IMR-90 (cell line): ENCODE results near the gene GNB4. TPM values are rescaled to one million over a fixed set of nuclear protein-coding genes. Genes with fewer than 3 reads are reported as not detected.

Experiments used
- ATAC-seq: fragments of 200-7000 bp; cut with Tn5 transposase; 2 replicates; pipeline ENCODE4 v1.9.1; 2020; ENCODE audit warnings: low read depth, mild to moderate bottlenecking, moderate library complexity
- BruUV-seq: library from RNA; stranded (reverse); fragments of 400-500 nt; replicated peaks from 2 replicates; lab custom pipeline; 2021; lab: Mats Ljungman, UMichigan
- CTCF ChIA-PET: fragments of 300-600 bp; formaldehyde crosslinking; extraction: SDS; loops from one replicate; lab custom pipeline; 2021; ENCODE audit warnings: antibody characterized with exemption; lab: Yijun Ruan, JAX
- POLR2A ChIA-PET: fragments of 300-600 bp; sonication (Branson Sonifier 250); formaldehyde crosslinking; loops from one replicate; lab custom pipeline; 2022; ENCODE audit warnings: antibody characterized with exemption; ENCODE audit not compliant: unreplicated experiment; lab: Charles Lee
- DNase-seq: peaks from one replicate; pipeline ENCODE4 v3.0.0; 2013
- H2AFZ ChIP-seq: replicated peaks from 2 replicates; pipeline ENCODE3; 2013; ENCODE audit warnings: low read length, mild to moderate bottlenecking; ENCODE audit not compliant: poor library complexity
- H2AK5ac ChIP-seq: 2 replicates; pipeline ENCODE4 v1.6.1; 2013; ENCODE audit warnings: low read depth, low read length, inconsistent platforms
- H2AK9ac ChIP-seq: replicated peaks from 2 replicates; pipeline ENCODE3; 2013; ENCODE audit warnings: mild to moderate bottlenecking, low read depth, low read length, moderate library complexity; ENCODE audit not compliant: poor library complexity
- H2BK120ac ChIP-seq: 2 replicates; pipeline ENCODE4 v1.6.1; 2013; ENCODE audit warnings: low read depth, low read length, inconsistent platforms
- H2BK15ac ChIP-seq: 3 replicates; pipeline ENCODE4 v1.6.1; 2013; ENCODE audit warnings: low read depth, low read length, inconsistent platforms
- H2BK20ac ChIP-seq: 2 replicates; pipeline ENCODE4 v1.6.1; 2013; ENCODE audit warnings: low read depth, mild to moderate bottlenecking, inconsistent platforms, low read length, moderate library complexity
- H2BK5ac ChIP-seq: 2 replicates; pipeline ENCODE4 v1.6.1; 2013; ENCODE audit warnings: mild to moderate bottlenecking, low read depth, low read length, inconsistent platforms; ENCODE audit not compliant: poor library complexity, severe bottlenecking
- H3K14ac ChIP-seq: replicated peaks from 2 replicates; pipeline ENCODE4 v1.6.1; 2013; ENCODE audit warnings: low read depth, low read length, inconsistent platforms
- H3K18ac ChIP-seq: 2 replicates; pipeline ENCODE4 v1.6.1; 2013; ENCODE audit warnings: low read depth, low read length, control low read depth
- H3K23ac ChIP-seq: 2 replicates; pipeline ENCODE4 v1.6.1; 2013; ENCODE audit warnings: low read depth, low read length, inconsistent platforms
- H3K27ac ChIP-seq: 2 replicates; pipeline ENCODE4 v1.5.1; 2013; ENCODE audit warnings: mild to moderate bottlenecking, control low read depth, low read length; ENCODE audit not compliant: insufficient read depth
- H3K27me3 ChIP-seq: 2 replicates; pipeline ENCODE4 v1.6.1; 2013; ENCODE audit warnings: low read length; ENCODE audit not compliant: control insufficient read depth, insufficient read depth
- H3K36me3 ChIP-seq: 2 replicates; pipeline ENCODE4 v1.6.1; 2013; ENCODE audit warnings: low read length, mixed read lengths; ENCODE audit not compliant: control insufficient read depth, insufficient read depth
- H3K4ac ChIP-seq: 2 replicates; pipeline ENCODE4 v1.6.1; 2013; ENCODE audit warnings: low read depth, low read length, inconsistent platforms
- H3K4me1 ChIP-seq: 2 replicates; pipeline ENCODE4 v1.6.1; 2013; ENCODE audit warnings: low read length, mixed read lengths; ENCODE audit not compliant: control insufficient read depth, insufficient read depth
- H3K4me2 ChIP-seq: 2 replicates; pipeline ENCODE4 v1.6.1; 2013; ENCODE audit warnings: low read depth, mild to moderate bottlenecking, control low read depth, low read length, moderate library complexity
- H3K4me3 ChIP-seq: 2 replicates; pipeline ENCODE4 v1.5.1; 2013; ENCODE audit warnings: low read depth, mild to moderate bottlenecking, control low read depth, low read length, moderate library complexity; ENCODE audit not compliant: insufficient read depth
- H3K56ac ChIP-seq: 2 replicates; pipeline ENCODE4 v1.6.1; 2013; ENCODE audit warnings: low read length, inconsistent platforms; ENCODE audit not compliant: insufficient read depth; ENCODE audit errors: extremely low read depth
- H3K79me1 ChIP-seq, 2 experiments: 2 replicates each; pipeline ENCODE4 v1.6.1; 2013; ENCODE audit warnings: low read length in 2 of 2, inconsistent platforms in 1 of 2, low read depth in 1 of 2
- H3K9ac ChIP-seq: 2 replicates; pipeline ENCODE4 v1.6.1; 2013; ENCODE audit warnings: low read depth, low read length, control low read depth
- H3K9me1 ChIP-seq: 2 replicates; pipeline ENCODE4 v1.6.1; 2013; ENCODE audit warnings: low read length, inconsistent platforms; ENCODE audit not compliant: insufficient read depth
- H3K9me3 ChIP-seq: 2 replicates; pipeline ENCODE4 v1.6.1; 2013; ENCODE audit warnings: low read length; ENCODE audit not compliant: control insufficient read depth, insufficient read depth
- H4K20me1 ChIP-seq: 2 replicates; pipeline ENCODE4 v1.6.1; 2013; ENCODE audit warnings: low read length, inconsistent platforms; ENCODE audit not compliant: insufficient read depth
- H4K5ac ChIP-seq: 2 replicates; pipeline ENCODE4 v1.6.1; 2013; ENCODE audit warnings: mild to moderate bottlenecking, low read depth, low read length, control low read depth
- H4K8ac ChIP-seq, 2 experiments: 2 replicates each; pipeline ENCODE4 v1.6.1; 2013; ENCODE audit warnings: low read depth in 2 of 2, low read length in 2 of 2, control low read depth in 1 of 2, inconsistent platforms in 1 of 2
- H4K91ac ChIP-seq: 2 replicates; pipeline ENCODE4 v1.6.1; 2013; ENCODE audit warnings: low read depth, low read length, inconsistent platforms; ENCODE audit not compliant: insufficient read depth
- BHLHE40 ChIP-seq: fragments of 150-350 bp; IDR thresholded peaks from 2 replicates; pipeline ENCODE4 v1.6.1; 2016; ENCODE audit warnings: mild to moderate bottlenecking, low read depth, low read length
- CEBPB ChIP-seq: IDR thresholded peaks from 2 replicates; pipeline ENCODE4 v1.6.1; 2012; ENCODE audit warnings: low read depth, low read length, improper control_type of control experiment
- CHD1 ChIP-seq: IDR thresholded peaks from 2 replicates; pipeline ENCODE4 v1.6.1; 2012; ENCODE audit warnings: low read depth, low read length, improper control_type of control experiment
- CTCF ChIP-seq: conservative IDR thresholded peaks from 2 replicates; pipeline ENCODE4 v1.5.1; 2012; ENCODE audit warnings: mild to moderate bottlenecking, low read depth, low read length, improper control_type of control experiment
- ELK1 ChIP-seq: fragments of 150-350 bp; IDR thresholded peaks from 2 replicates; pipeline ENCODE4 v1.6.1; 2016; ENCODE audit warnings: low read depth, mild to moderate bottlenecking, low read length, moderate library complexity, borderline replicate concordance
- FOS ChIP-seq: fragments of 150-350 bp; IDR thresholded peaks from 2 replicates; pipeline ENCODE4 v1.6.1; 2016; ENCODE audit warnings: low read depth, low read length
- MAFK ChIP-seq: IDR thresholded peaks from 2 replicates; pipeline ENCODE4 v1.6.1; 2012; ENCODE audit warnings: low read depth, low read length, improper control_type of control experiment
- MAZ ChIP-seq: IDR thresholded peaks from 2 replicates; pipeline ENCODE4 v1.6.1; 2012; ENCODE audit warnings: low read depth, mild to moderate bottlenecking, low read length, improper control_type of control experiment, moderate library complexity, borderline replicate concordance
- MXI1 ChIP-seq: IDR thresholded peaks from 2 replicates; pipeline ENCODE4 v1.6.1; 2012; ENCODE audit warnings: low read depth, mild to moderate bottlenecking, low read length, moderate library complexity, borderline replicate concordance
- NFE2L2 ChIP-seq: fragments of 150-350 bp; IDR thresholded peaks from 2 replicates; pipeline ENCODE4 v1.6.1; 2016; ENCODE audit warnings: low read depth, mild to moderate bottlenecking, low read length
- POLR2A ChIP-seq: IDR thresholded peaks from 2 replicates; pipeline ENCODE4 v1.6.1; 2012; ENCODE audit warnings: mild to moderate bottlenecking, low read depth, low read length
- RAD21 ChIP-seq: IDR thresholded peaks from 2 replicates; pipeline ENCODE4 v1.6.1; 2012; ENCODE audit warnings: low read length, improper control_type of control experiment
- RCOR1 ChIP-seq: IDR thresholded peaks from 2 replicates; pipeline ENCODE4 v1.6.1; 2012; ENCODE audit warnings: mild to moderate bottlenecking, low read length, improper control_type of control experiment; ENCODE audit not compliant: insufficient replicate concordance
- RFX5 ChIP-seq: IDR thresholded peaks from 2 replicates; pipeline ENCODE4 v1.8.0; 2012; ENCODE audit warnings: low read depth, mild to moderate bottlenecking, low read length, moderate library complexity
- SMC3 ChIP-seq: fragments of 150-350 bp; IDR thresholded peaks from 2 replicates; pipeline ENCODE4 v1.6.1; 2016; ENCODE audit warnings: low read depth, mild to moderate bottlenecking, antibody characterized with exemption, low read length, moderate library complexity
- USF2 ChIP-seq: fragments of 150-350 bp; IDR thresholded peaks from 2 replicates; pipeline ENCODE4 v1.6.1; 2017; ENCODE audit warnings: mild to moderate bottlenecking, antibody characterized with exemption, low read length, low read depth
- WGBS, 2 experiments: methylation state at CpG; one replicate each; pipeline versions ENCODE4 v1.1.5 to v1.1.7; 2013; ENCODE audit warnings: missing lambda C conversion rate in 2 of 2; ENCODE audit not compliant: insufficient read length in 1 of 2; ENCODE audit errors: extremely low coverage in 2 of 2; 5-methylcytosine and 5-hydroxymethylcytosine counted together
- dilution Hi-C: fragments of 300-500 bp; cut with HindIII; formaldehyde crosslinking; loops from one replicate; pipeline ENCODE4 v1.14.3; 2018; ENCODE audit warnings: low sequenced_read_pairs; ENCODE audit not compliant: unreplicated experiment
- in situ Hi-C: fragments of 300-500 bp; cut with MboI; formaldehyde crosslinking; loops from 3 replicates; pipeline ENCODE4 v1.14.3; 2019; ENCODE audit warnings: low sequenced_read_pairs, inconsistent platforms, mixed read lengths
- intact Hi-C: fragments of 100-400 bp; cut with micrococcal nuclease; formaldehyde crosslinking; loops from 2 replicates; pipeline ENCODE4 v1.10.0; 2022
- polyA plus RNA-seq, 3 experiments: library from polyadenylated mRNA; depleted of rRNA; stranded (reverse); fragments of >200 nt; gene quantifications; 2 replicates each; pipeline ENCODE4 v1.2.3, GENCODE V29; 2012; ENCODE audit warnings: low replicate concordance in 1 of 3
- total RNA-seq: library from RNA; depleted of rRNA; stranded (reverse); fragments of >200 nt; gene quantifications from 2 replicates; pipeline ENCODE4 v1.2.3, GENCODE V29; 2012

The GNB4 gene
- total and polyA plus RNA-seq, 2 of the 4 experiments (the other 2 are of a cell fraction), result 22.1 to 112 TPM

- POLR2A ChIA-PET, result no interaction called here
- Histone ChIP-seq H3K27ac (no peak overlapping the region), H2BK15ac (no peak overlapping the region), H3K56ac (no peak overlapping the region), H4K5ac (no peak overlapping the region), H3K4ac (no peak overlapping the region), H2BK20ac (no peak overlapping the region), H3K9me3 (no peaks in the 10 kb centered on the region), H3K27me3 (no peaks in the 10 kb centered on the region), H4K91ac (no peak overlapping the region), H2AK9ac (no peak overlapping the region), H3K18ac (no peak overlapping the region), H3K9me1 (no peaks in the 10 kb centered on the region), H3K4me1 (no peaks in the 10 kb centered on the region), H3K4me3 (no peak overlapping the region), H2BK120ac (no peak overlapping the region), H2BK5ac (no peak overlapping the region), H4K20me1 (no peaks in the 10 kb centered on the region), H4K8ac (no peak overlapping the region), H3K79me1 (peaks cover 0 to 4% of the 10 kb centered on the region in 2 experiments; a peak in 1 of 4 replicates), H2AK5ac (no peak overlapping the region), H3K23ac (no peak overlapping the region), H3K14ac (no peak overlapping the region), H3K4me2 (no peak overlapping the region), H2AFZ (no peak overlapping the region), H3K9ac (no peak overlapping the region), H3K36me3 (peaks cover 21% of the 10 kb centered on the region)
- no peak for TF ChIP-seq POLR2A
- no peak for TF ChIP-seq CTCF
- no peak for TF ChIP-seq RFX5
- no peak for TF ChIP-seq BHLHE40
- TF ChIP-seq FOS, result no peak
- no peak for TF ChIP-seq USF2
- no peak for TF ChIP-seq RCOR1
- no peak for TF ChIP-seq CHD1
- TF ChIP-seq NFE2L2, result no peak
- TF ChIP-seq MAFK, result no peak
- TF ChIP-seq RAD21, result no peak
- no peak for TF ChIP-seq CEBPB
- no peak for TF ChIP-seq MXI1
- no peak for TF ChIP-seq SMC3
- no peak for TF ChIP-seq MAZ
- TF ChIP-seq ELK1, result no peak
- in situ Hi-C loops, result no loop called here
- no CpG with 5 or more reads among the region's 5 CpGs for WGBS, 2 experiments
- CTCF ChIA-PET, result interaction anchor here (1.4 kb wide), 1 partner anchor 10 kb away, joined by 5 read pairs; no protein-coding TSS in a partner anchor
- DNase-seq, result no peak
- no TSS peak for BruUV-seq
- intact Hi-C loops, result loop anchor here (1.0 kb wide), 1 partner anchor 28 kb away; no protein-coding TSS in a partner anchor
- ATAC-seq, result no peak
- dilution Hi-C loops, result no loop called here
Measured at GRCh38 chr3:179363332-179363731, 87.9 kb downstream of the GNB4 start.
